ENCODE measurements around the gene NR1I3. TPM values are rescaled to one million over a fixed set of nuclear protein-coding genes. Genes with fewer than 3 reads are reported as not detected.

NR1I3 gene
- total and polyA plus RNA-seq, 3 donors from 2014 or later, result 0.31 to 0.68 (median 0.57) TPM

- WGBS, 2 donors, result 77% methylated on average over 3 of the region's 3 CpGs
- H3K4me3 ChIP-seq, result no peak overlapping the region
- intact Hi-C loops (cut with DNase I; ENCODE audit: low total_unique reads), result no loop called here
- H3K27ac ChIP-seq, result no peak overlapping the region
- no peak for DNase-seq
- no peaks in the 10 kb centered on the region for H3K27me3 ChIP-seq
- no peaks in the 10 kb centered on the region for H3K4me1 ChIP-seq
- H3K36me3 ChIP-seq (ENCODE audit: low read depth, missing control alignments), result no peaks in the 10 kb centered on the region
- no peaks in the 10 kb centered on the region for H3K9me3 ChIP-seq
- TF ChIP-seq POLR2A (IDR thresholded peaks at IDR 0.05) (no peak), CTCF (IDR thresholded peaks at IDR 0.05) (no peak)
Measured at GRCh38 chr1:161241682-161242081, 3.7 kb upstream of the NR1I3 start.

GRCh38 chr1:161235957-161236775 is 1.8 kb downstream of the NR1I3 start:
- H3K36me3 ChIP-seq (ENCODE audit: low read depth, missing control alignments), result no peaks in the 10 kb centered on the region
- WGBS, 2 donors, result 71 to 90% methylated on average over 5 of the region's 5 CpGs
- no peaks in the 10 kb centered on the region for H3K27me3 ChIP-seq
- TF ChIP-seq CTCF (IDR thresholded peaks at IDR 0.05) (no peak), POLR2A (IDR thresholded peaks at IDR 0.05) (no peak)
- no peaks in the 10 kb centered on the region for H3K4me1 ChIP-seq
- H3K27ac ChIP-seq, result no peak overlapping the region
- intact Hi-C loops (cut with DNase I; ENCODE audit: low total_unique reads), result no loop called here
- no peak overlapping the region for H3K4me3 ChIP-seq
- H3K9me3 ChIP-seq, result no peaks in the 10 kb centered on the region
- no peak for DNase-seq

- Histone ChIP-seq H3K9me3 (no peaks in the 10 kb centered on the region), H3K4me1 (no peaks in the 10 kb centered on the region), H3K4me3 (no peak overlapping the region), H3K27me3 (no peaks in the 10 kb centered on the region), H3K36me3 (ENCODE audit: low read depth, missing control alignments) (no peaks in the 10 kb centered on the region), H3K27ac (no peak overlapping the region)
- TF ChIP-seq CTCF (IDR thresholded peaks at IDR 0.05) (no peak), POLR2A (IDR thresholded peaks at IDR 0.05) (no peak)
- intact Hi-C loops (cut with DNase I; ENCODE audit: low total_unique reads), result no loop called here
- 83 to 93% methylated on average over 2 to 9 of the region's 9 CpGs for WGBS, 2 donors
- no peak for DNase-seq
Measured at GRCh38 chr1:161233102-161233501, 4.9 kb downstream of the NR1I3 start.

- Histone ChIP-seq H3K4me1 (peaks cover 15% of the 10 kb centered on the region), H3K27me3 (no peaks in the 10 kb centered on the region), H3K9me3 (no peaks in the 10 kb centered on the region), H3K4me3 (no peak overlapping the region), H3K36me3 (ENCODE audit: low read depth, missing control alignments) (no peaks in the 10 kb centered on the region), H3K27ac (no peak overlapping the region)
- no peak for TF ChIP-seq POLR2A (IDR thresholded peaks at IDR 0.05)
- no peak for DNase-seq
- WGBS, 2 donors, result 91 to 92% methylated on average over 6 to 7 of the region's 7 CpGs
- intact Hi-C loops (cut with DNase I; ENCODE audit: low total_unique reads), result no loop called here
Measured at GRCh38 chr1:161230762-161231161, 7.2 kb downstream of the NR1I3 start.

- H3K4me3 ChIP-seq, result no peak overlapping the region
- H3K36me3 ChIP-seq (ENCODE audit: low read depth, missing control alignments), result no peaks in the 10 kb centered on the region
- H3K9me3 ChIP-seq, result no peaks in the 10 kb centered on the region
- DNase-seq, result no peak
- H3K27ac ChIP-seq, result no peak overlapping the region
- H3K4me1 ChIP-seq, result peaks cover 15% of the 10 kb centered on the region
- intact Hi-C loops (cut with DNase I; ENCODE audit: low total_unique reads), result no loop called here
- WGBS, 2 donors, result 52 to 68% methylated on average over 3 of the region's 3 CpGs
- TF ChIP-seq POLR2A (IDR thresholded peaks at IDR 0.05) (no peak), CTCF (IDR thresholded peaks at IDR 0.05) (no peak)
- H3K27me3 ChIP-seq, result no peaks in the 10 kb centered on the region
Measured at GRCh38 chr1:161229896-161230295, 8.1 kb downstream of the NR1I3 start.
